CD4-positive, alpha-beta T cell treated with Interleukin-21 for 1 hour (primary cell): ENCODE data around the gene FTCD.
"Not testable (repeated sequence)": the region's sequence is repeated elsewhere in the genome, so short reads cannot be mapped to it uniquely, and the experiment has no call there.

ENCODE experiments used
- DNase-seq: peaks from one replicate; pipeline ENCODE4 v3.0.0-alpha.2; 2020

The FTCD gene

DNA sequence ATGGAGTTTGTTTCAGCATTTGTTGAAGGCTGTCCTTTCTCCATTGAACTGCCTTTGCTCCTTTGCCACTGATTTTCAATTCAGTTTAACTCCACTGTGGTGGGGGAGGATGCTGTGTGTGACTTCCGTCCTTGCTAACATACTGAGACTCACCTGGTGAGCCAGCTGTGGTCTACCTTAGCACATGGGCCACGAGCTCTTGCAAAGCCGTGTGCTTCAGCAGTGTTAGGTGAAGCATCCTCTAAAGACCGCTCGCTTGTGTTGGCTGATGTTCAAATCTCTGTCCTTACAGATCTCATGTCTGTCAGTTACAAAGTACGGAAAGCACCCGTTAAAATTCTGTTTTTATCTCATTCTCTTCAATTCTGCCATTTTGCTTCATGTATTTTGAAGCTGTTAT, 32.4 kb upstream of the FTCD start:
- no peak for DNase-seq

DNA sequence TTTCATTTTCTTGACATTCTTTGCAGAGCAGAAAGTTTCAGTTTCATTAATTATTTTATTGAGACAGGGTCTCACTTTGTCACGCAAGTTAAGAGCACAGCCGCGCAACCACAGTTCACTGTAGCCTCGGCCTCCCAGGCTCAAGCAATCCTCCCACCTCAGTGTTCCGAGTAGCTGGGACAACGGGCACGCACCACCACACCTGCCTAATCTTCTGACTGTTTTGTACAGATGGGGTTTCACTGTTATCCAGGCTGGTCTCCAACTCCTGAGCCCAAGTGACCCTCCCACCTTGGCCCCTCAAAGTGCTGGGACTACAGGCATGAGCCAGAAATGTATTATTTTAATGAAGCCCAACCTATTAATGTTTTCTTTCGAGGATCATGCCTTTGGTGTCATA, 31.9 kb upstream of the FTCD start:
- no peak for DNase-seq

DNA sequence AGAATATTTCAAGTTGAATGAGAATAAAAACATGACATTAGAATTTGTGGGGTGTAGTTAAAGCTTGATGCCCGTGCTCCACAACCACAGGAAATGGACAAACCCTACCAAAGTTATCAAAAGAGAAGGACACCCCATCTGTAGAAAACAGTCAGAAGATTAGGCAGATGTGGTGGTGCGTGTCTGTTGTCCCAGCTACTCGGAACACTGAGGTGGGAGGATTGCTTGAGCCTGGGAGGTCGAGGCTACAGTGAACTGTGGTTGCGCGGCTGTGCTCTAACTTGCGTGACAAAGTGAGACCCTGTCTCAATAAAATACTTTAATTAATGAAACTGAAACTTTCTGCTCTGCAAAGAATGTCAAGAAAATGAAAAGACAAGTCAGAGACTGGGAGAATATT, 30.3 kb upstream of the FTCD start:
- DNase-seq, result no peak

DNA sequence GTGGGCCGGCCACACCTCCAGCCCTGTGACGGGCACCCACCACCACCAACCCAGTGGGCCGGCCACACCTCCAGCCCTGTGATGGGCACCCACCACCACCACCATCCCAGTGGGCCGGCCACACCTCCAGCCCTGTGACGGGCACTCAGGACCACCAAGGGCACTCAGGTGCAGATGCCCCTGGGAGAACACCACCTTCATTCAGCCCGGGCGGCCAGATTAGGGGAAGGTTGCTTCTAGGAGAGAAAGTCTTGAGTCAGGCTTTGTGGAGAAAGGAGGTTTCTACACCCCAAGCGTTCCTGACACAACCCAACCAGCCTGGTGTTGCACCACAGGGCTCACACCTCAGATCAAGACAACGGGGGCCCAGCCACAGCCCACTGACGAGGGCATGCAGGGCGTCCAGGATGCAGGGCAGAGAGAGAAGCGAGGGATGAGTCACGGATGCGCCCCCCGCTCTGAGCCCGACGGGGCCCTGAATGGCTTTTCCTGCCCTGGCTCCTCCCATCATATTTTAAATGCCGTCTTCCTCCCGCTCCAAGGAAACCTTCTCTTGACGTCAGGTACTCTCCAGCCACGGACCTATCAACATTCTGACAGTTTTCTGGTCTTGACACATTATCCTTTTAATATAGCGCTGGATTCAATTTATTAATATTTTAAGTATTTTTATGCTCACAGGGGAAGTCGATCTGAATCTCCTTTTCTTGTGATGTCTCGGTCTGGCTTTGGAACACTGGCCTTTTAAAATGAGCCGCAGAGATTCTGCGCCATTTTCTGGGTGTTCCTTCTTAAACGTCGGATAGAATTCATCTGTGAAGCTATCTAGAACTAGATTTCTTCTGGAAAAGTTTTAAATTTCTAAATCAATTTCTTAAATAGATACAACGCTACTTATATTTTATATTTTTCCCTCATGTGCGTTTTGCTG, 29.5 kb upstream of the FTCD start:
- DNase-seq, result peak; percentile 70

DNA sequence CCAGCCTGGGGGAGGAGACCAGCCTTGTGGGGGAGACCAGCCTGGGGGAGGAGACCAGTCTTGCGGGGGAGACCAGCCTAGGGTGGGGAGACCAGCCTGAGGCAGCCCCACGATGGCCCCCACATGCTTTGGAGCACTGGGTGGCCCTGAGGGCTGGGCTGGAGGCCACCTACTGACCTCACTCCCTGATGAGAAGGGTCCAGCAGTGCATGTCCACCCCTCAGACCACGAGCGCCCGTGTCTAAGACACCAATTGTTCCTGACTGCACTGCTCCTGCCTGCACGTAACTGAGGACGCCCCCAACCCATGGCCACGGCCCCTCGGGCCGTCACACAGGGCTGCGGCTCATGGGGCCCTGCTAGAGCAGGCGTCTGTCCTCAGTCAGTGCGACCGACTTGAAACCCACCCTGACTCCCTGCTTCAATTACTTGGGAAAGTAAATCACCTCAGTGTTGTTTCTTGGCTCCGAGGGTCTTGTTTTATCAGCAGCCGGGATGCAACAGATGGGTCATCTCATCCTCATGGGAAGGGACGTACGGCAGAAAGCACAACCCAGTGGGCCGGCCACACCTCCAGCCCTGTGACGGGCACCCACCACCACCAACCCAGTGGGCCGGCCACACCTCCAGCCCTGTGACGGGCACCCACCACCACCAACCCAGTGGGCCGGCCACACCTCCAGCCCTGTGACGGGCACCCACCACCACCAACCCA, 28.7 kb upstream of the FTCD start, which contains the start of gene SPATC1L:
Gene SPATC1L (minus strand): TSS at position 550 of the 715 bp plus-strand sequence. CDS start 1,643 bp downstream, outside the sequence.
- DNase-seq, result peak; percentile 46

DNA sequence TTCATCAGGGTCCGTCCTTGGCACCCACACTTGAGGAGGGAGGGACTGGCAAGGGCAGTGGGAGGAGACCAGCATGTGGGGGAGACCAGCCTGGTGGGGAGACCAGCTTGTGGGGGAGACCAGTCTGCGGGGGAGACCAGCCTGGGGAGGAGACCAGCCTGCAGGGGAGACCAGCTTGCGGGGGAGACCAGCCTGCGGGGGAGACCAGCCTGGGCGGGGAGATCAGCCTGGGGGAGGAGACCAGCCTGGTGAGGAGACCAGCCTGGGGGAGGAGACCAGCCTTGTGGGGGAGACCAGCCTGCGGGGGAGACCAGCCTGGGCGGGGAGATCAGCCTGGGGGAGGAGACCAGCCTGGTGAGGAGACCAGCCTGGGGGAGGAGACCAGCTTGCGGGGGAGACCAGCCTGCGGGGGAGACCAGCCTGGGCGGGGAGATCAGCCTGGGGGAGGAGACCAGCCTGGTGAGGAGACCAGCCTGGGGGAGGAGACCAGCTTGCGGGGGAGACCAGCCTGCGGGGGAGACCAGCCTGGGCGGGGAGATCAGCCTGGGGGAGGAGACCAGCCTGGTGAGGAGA, 28.0 kb upstream of the FTCD start:
- DNase-seq, result not testable (repeated sequence)

DNA sequence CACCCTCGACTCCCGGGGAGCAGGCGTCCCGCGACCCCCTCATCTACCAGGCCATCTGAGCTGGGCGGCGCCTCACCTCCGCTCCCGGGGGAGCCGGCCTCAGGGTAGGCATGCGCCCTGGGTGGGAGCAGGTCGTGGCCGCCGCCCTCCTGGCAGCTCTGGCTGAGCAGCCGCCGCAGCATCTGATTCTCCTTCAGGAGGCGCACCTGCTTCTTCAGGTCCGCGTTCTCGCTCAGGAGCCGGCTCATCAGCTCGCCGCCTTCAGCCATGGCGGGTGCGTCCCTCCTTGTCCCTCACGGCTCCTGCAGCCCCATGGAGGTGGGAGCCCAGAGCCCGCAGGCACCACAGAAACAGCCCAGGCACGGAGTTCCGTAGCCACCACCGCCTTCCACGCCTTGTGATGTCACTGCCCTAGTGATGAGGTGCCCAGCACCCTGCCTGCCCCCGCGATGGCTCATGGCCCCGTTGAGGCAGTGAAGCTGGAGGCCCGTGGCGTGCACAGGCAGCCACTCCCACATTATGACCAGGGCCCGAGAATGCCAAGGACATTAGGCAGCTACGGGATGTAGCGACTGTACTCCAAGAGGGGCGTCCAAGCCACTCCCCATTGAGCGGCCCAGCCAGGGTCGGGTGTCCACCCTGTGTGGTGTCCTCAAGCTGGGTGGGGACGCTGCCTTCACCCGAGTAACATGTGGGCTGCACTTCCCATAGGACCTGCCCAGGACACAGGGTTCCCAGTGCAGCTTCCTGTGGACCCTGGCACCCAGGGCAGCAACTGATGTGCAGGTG, 27.4 kb upstream of the FTCD start:
- no peak for DNase-seq

DNA sequence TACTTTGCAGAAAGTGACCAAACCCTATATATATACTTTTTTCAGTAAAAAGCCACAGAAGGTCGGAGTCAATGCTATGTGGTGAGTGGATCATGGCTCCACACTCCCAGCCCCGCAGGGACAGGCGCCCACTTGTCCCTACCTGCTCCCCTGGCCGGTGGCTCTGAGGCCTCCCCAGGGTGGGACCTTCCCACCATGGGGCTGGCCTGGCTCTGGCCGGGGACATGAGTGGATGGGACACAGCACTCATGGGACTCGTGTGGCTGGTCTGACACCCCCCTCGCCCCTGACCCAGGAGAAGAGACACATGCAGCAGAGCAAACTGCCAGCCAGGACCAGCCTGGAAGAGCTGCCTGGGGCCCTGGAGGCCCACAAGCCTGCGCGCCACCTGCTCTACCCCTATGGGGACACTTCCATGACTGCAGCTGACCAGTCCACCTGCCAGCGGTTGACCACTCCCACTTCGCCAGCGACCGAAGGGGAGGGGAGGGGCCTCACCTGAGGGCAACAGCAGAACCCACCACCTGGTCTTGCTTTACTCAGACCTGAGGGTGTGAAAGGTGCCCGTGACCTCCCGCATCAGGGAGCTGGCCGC, 26.7 kb upstream of the FTCD start:
- DNase-seq, result no peak

DNA sequence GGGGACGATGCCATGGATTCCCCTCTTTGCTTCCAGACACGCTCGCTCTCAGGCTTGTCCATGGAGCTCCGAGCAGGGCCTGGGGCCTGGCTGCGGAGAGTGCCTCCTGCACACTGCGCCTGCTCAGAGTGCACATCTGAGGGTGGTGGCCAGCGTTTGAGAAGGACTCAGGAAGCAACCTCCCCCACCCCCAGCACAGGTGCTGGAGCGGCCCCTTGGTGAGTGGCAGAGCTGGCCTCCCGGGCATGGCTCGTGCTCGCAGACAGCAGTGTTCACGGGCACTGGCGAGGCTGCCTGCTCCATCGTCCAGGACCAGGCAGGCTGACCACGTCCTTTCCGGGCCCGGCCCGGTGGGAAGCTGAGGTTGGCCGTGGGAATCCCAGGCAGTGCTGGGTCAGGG, 26.1 kb upstream of the FTCD start:
- DNase-seq, result no peak

DNA sequence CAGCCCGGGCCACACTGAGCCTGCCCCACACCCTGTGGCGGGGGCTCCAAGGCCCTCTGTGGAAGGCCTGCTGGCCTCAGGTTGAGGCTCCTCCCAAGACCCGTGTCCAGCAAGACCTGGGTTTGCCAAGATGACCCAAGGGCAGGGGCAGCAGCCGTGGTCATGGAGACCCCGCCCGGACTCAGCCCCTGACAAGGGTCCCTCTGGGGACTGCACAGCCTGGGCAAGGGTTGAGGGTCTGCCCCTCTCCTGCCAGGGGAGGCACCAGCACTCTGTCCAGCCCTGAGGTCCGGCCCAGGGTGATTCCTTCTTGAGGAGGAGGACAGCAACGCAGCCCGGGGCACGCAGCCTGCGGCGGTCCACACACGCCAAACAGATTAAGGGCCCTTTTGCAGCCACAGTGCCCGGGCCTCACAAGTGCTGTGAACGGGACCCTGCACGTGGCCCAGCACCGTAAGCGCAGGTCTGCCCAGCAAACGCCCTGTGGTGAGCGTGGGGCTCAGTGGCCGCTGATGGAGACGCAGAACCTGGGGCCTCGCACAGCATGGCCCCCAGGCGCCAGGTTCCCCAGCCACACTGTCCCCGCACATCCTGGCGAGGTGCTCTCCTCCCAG, 25.5 kb upstream of the FTCD start:
- no peak for DNase-seq

DNA sequence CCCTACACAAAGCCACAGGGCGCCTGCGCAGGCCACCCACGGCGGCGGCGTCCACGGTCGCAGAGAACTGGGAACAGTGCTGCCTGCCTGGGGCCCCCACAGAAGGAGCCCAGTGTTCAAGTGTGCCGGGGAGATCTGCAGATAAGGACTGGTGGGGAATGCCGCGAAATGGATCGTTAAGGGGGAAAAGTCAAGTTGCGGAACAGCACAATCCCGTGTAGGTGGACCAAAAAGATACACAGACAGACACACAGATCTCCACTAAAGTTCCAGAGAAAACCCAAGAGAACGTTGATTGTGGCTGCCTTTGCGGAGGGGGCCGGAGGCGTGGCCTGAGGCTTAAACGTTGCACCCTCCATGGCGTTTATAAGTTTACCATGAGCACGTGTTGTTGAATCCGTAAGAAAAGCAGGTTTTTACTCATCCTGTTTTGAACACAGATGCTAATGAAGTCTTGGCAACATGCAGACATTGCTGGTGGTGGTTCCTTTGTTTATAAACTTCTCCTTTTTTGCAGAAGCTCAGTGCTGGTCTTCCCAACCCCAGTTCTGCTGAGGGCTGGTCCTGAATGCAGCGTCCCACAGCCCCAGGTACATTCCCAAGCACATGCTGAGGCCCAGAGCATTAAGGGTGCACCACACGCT, 24.8 kb upstream of the FTCD start:
- no peak for DNase-seq

DNA sequence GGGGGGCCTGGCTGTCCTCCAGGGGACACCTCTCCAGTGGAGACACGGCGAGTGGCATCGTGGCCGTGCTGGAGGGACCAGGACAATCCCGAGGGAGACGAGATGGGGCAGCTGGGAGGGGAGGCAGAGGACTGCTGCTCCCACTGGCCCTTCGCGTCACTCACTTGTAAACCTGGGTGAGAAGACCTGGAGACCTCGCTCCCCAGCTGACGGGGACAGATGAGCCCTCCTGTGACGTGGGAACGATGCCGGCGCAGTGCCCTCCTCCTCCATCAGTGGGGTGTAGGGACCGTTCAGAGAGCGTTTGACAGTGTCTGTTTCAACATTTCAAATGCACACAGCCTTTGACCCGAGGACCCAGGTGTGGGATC, 24.3 kb upstream of the FTCD start:
- DNase-seq, result no peak

DNA sequence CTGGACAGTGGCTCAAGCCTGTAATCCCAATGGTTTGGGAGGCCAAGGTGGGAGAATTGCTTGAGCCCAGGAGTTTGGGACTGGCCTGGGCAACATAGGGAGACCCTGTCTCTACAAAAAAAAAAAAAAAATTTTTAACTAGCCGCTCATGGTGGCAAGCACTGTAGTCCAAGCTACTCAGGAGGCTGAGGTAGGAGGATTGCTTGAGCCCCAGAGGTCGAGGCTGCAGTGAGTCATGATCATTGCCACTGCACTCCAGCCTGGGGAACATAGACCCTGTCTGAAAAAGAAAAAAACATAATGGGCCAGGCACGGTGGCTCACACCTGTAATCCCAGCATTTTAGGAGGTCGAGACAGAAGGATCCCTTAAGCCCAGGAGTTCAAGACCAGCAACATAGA, 23.6 kb upstream of the FTCD start:
- DNase-seq, result no peak

DNA sequence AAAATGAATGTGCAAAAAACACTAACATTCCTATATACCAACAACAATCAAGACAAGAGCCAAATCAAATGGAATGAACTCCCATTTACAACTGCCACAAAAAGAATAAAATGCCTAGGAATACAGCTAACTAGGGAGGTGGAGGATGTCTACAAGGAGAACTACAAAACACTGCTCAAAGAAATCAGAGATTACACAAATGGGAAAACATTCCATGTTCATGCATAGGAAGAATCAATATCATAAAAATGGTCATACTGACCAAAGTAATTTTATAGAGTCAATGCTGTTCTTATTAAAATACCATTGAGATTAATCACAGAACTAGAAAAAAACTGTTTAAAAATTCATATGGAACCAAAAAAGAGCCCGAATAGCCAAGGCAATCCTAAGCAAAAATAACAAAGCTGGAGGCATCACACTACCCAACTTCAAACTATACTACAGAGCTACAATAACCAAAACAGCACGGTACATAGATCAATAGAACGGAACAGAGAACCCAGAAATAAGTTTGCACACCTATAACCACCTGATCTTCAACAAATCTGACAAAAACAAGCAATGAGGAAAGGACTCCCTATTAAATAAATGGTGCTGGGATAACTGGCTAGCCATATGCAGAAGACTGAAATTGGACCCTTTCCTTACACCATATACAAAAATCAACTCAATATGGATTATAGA, 21.2 kb upstream of the FTCD start:
- not testable (repeated sequence) for DNase-seq

DNA sequence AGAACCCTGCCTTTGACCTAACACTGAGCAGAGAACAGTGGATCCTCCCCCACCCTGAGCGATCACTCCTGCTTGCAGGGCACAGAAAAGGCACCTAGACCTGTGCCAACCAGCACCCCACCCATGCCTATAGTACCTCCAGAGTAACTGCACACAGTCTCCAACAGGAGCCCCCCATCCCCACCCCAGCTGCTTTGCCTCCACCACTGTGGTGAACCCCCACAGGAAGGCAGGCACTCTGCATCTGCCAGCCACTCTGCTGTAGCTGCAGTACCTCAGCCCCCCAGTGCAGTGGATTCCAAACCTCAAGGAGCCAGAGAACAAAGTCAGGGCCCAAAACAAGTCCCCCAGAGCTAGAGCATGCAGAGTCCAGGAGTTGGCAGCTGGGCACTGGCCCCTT, 18.2 kb upstream of the FTCD start:
- DNase-seq, result no peak

DNA sequence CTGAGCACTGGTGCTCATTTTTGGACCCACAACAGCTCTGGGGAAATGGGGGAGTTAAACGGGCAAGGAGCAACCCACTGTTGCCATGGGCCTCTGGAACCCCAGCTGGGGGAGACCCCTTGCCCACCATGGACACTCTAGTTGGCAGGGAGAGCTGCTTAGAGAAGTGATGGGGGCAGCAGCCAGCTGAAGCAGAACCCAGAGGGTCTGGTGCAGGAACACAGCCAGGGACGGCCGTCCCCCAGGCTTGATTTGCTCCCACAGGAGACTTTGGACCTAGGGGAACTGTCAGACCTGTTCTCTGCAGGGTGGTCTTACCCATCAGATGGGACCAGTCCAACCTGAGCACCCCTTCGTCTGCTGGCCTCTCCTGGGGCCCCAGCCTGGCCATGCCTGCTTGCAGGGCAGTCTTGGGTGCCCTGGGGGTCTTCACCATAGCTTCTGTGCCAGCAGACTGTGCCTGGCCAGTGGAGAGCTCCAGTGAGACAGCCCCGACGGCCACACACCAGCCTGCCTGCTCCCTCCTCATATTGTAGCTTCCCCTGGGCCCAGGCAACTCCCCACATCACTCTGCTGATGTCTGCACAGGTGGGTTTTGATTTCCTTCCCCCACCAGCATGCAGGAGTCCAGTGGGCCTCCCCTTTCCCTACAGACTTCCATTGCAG, 17.6 kb upstream of the FTCD start:
- no peak for DNase-seq

DNA sequence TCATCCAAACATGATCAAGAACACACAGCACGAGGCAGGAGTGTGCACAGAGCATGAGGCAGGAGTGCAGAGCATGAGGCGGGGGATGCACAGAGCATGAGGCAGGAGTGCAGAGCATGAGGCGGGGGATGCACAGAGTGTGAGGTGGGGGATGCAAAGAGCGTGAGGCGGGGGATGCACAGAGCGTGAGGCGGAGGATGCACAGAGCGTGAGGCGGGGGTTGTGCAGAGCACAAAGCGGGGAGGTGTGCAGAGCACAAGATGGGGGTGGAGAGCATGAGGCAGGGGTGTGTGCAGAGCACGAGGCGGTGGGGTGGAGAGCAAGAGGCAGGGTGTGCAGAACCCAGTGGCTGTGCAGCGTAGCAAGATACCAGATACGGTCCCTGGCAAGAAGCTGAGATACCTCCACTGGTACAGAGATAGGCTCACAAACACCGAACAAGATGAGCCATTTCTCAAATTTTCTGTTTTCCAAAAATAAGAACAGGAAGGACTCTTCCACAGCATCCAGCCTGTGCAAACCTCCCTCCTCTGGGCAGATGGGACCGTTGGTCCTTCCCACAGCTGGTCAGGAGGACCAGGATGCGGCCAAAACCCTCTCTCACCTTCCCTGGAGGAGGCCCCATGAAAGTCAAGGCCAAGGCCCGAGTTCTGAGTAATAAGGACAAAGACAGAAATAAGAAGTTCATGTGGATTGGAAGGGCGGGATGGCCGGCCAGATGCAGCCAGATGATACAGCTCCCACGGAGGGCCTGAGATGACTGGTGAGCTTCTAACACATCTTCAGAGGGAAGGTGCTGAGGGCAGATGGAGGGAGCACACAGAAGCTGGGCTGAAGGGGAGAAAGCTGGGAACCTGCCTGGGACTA, 16.9 kb upstream of the FTCD start:
- DNase-seq, result no peak

DNA sequence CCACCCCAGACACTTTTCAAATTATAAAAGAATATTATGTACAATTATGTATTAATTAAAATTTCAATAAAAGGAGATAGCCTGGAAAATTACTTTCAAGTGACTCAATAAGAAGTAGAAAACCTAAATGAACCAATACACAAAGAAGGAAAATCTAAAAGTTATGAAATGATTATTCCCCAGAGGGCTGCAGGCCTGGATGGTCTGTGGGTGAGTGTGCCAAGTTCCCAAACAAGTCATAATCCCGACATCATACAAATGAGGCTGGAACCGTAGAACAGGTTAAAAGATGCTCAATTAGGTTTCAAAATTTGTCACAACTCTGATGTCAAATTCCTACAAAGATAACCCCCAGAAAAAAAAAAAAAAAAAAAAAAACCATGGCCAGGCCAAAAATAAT, 16.2 kb upstream of the FTCD start:
- DNase-seq, result no peak

DNA sequence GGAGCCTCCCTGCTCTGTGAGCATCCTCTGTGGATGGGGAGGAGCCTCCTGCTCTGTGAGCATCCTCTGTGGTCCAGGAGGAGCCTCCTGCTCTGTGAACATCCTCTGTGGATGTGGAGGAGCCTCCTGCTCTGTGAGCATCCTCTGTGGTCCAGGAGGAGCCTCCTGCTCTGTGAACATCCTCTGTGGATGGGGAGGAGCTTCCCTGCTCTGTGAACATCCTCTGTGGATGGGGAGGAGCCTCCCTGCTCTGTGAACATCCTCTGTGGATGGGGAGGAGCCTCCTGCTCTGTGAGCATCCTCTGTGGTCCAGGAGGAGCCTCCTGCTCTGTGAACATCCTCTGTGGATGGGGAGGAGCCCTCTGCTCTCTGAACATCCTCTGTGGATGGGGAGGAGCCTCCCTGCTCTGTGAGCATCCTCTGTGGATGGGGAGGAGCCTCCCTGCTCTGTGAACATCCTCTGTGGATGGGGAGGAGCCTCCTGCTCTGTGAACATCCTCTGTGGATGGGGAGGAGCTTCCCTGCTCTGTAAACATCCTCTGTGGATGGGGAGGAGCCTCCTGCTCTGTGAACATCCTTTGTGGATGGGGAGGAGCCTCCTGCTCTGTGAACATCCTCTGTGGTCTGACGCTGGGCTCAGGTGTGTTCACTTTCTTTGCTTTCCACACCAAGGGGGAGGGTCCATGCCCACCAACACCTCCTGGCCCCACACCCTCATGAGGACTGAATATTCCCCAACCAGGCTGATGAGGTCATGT, 15.2 kb upstream of the FTCD start:
- DNase-seq, result peak; percentile 63
